NCI-H2227 treated with DMSO at 0.1 percent for 48 hours (cell line): ENCODE data around the gene ARID3A.
A peak's percentile ranks its signal among the peaks of the same experiment; 100 is the strongest.

Experiments used
- DNase-seq: peaks from one replicate; lab custom pipeline; 2025; lab: John Stamatoyannopoulos, UW

ARID3A gene

DNA sequence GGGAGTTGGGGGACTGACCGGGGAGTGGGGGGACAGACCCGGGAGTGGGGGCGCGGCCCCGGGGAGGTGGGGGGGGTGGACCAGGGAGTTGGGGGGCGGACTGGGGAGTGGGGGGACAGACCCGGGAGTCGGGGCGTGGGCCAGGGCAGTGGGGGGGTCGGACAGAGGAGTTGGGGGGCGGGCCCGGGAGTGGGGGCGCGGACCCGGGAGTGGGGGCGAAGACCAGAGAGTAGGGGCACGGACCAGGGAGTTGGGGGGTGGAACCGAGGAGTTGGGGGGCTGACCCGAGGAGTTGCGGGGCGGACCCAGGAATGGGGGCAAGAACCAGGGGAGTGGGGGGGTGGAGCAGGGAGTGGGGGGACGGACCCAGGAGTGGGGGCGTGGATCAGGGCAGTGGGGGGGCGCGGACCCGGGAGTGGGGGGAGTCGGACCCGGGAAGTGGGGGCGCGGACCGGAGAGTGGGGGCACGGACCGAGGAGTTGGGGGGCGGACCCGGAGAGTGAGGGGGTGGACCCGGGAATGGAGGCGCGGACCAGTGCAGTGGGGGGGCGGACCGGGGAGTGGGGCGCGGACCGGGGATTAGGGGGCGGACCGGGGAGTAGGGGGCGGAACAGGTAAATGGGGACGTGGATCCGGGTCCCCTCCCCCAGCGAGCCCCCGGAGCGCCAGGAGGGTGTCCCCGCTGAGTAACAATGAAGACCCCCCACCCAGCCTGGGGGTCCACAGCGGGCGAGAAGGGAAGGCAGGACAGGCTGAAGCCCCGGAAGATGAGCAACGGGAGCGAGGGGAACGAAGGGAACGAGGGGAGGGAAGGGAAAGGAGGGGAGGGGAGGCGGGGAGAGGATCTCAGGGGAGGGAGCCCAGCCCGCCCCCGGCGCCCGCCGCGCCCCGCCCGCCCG, 13.4 kb upstream of the ARID3A start:
- no peak for DNase-seq

DNA sequence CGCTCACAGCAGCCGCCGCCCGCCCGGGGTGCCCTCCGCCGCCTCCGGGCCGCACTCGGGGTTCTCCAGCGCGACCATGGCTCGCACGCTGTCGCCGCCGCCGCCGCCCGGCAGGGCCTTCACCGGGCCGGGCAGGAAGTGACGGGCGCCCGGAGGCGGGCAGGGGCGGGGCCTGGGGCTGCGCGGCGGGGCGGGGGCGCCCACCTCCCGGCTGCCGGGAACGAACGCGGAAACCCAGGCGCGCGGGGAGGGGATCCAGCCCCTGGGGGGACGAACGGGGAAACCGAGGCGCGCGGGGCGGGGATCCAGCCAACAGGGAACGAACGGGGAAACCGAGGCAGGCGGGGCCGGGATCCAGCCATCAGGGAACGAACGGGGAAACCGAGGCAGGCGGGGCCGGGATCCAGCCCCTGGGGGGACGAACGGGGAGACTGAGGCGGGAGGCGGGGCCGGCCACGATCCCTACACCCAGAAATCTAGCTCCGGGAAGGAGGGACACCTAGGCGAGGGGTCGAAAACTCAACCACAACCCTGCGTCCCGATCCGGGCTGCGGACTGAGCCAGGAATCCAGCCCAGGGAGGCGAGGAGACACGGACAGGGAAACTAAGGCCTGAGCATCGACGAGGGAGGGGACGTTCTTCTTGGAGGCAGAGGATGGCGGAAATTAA, 12.6 kb upstream of the ARID3A start, which contains the start of gene R3HDM4:
R3HDM4 (minus strand) TSS at position 140 of the 669 bp plus-strand sequence; CDS start at position 78, 62 bp downstream.
- DNase-seq = peak; percentile 17

DNA sequence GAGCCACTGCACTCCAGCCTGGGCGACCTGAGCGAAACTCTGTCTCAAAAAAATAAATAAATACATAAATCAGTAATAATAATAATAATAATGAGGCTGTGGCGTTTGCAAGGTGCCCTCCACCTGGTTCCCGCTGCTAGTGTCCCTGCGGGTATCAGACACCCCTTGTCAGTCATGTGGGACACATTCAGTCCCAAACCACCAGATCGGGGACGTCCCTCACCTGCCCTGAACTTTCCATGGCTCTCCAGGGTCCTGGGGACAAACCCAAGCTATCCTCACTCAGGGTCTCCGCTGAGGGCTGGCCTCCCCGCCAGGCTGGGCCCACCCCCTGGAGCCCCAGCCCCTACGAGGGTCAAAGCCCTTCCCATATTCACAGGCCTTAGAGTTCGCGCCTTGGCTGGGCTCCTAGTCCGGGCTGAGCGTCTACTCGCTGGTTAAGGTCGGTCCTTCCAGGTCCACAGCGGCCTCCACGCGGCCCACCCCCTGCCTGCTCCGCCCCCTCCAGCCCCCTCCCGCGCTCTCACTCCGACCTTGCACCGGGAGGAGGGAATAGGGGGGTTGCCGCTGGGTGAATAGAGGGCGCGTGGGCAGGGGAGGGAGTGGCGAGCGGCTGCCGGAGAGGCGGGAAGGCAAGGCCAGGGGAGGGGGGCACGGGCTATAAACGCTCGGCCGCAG, 9.1 kb upstream of the ARID3A start:
- no peak for DNase-seq

DNA sequence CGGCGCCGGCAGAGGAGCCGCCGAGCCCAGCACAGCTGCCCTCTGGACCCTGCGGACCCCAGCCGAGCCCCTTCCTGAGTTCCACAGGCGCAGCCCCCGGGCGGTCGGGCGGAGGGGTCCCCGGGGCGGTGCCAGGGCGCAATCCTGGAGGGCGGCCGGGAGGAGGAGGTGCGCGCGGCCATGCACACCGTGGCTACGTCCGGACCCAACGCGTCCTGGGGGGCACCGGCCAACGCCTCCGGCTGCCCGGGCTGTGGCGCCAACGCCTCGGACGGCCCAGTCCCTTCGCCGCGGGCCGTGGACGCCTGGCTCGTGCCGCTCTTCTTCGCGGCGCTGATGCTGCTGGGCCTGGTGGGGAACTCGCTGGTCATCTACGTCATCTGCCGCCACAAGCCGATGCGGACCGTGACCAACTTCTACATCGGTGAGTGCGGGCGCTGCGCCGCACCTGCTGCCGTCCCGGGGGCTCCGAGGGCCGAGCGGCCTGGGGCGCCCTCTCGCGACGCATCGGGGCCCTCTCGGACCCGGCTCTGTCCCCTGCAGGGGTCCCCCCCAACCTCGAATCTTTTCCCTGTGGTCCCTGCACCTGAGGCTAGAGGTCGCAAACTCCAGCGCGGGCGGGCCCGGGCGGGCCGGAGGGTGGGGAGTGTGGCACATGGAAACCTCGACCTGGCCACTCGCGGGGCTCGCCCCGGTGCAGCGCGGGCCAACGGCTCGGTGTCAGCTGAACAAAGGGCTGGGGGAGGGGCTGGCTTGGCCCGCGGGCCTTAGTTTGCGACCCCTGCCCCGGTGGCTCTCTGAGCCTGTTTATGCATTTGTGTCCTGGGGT, 8.3 kb upstream of the ARID3A start, which contains the start of gene KISS1R:
KISS1R (plus strand) TSS at position 11 of the 829 bp plus-strand sequence; CDS start at position 181, 170 bp downstream.
- no peak for DNase-seq

DNA sequence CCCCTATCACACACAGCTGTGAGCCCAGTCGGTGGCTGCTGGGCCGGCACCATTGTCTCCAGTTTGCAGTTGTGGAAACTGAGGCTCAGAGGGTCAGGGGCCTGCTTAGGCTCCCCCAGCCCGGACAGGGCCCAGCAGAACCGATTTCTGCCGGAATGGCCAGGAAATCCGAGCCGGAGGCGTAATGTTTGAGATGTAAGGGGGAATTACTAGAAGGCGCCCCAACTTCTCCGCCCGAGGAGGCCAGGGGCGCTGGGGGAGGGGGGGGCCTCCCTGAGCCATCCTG, 7.7 kb upstream of the ARID3A start:
- DNase-seq = no peak

DNA sequence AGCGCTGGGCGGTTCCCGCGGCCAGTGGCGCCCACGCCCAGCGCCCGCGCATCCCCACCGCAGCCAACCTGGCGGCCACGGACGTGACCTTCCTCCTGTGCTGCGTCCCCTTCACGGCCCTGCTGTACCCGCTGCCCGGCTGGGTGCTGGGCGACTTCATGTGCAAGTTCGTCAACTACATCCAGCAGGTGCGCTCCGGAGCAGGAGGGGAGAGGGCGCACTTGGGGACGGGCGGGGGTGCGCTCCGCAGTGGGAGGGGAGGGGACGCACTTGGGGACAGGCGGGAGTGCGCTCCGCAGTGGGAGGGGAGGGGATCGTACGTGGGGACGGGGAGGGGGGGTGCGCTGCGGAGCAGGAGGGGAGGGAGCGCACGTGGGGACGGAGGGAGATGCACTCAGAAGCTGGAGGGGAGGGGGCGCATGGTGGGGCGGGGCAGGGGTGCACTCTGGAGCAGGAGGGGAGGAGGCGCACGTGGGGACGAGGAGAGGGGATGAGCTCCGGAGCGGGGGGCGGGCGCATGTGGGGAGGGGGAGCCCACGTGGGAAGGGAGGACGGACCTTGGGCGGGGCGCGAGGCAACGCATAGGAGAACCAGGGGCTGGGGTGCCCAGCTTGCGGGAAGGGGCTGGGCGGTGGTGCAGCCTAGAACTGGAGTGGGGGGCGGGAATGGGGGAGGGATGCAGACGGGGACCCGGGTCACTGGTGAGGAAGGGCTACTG, 7.2 kb upstream of the ARID3A start:
- peak; percentile 20 for DNase-seq

DNA sequence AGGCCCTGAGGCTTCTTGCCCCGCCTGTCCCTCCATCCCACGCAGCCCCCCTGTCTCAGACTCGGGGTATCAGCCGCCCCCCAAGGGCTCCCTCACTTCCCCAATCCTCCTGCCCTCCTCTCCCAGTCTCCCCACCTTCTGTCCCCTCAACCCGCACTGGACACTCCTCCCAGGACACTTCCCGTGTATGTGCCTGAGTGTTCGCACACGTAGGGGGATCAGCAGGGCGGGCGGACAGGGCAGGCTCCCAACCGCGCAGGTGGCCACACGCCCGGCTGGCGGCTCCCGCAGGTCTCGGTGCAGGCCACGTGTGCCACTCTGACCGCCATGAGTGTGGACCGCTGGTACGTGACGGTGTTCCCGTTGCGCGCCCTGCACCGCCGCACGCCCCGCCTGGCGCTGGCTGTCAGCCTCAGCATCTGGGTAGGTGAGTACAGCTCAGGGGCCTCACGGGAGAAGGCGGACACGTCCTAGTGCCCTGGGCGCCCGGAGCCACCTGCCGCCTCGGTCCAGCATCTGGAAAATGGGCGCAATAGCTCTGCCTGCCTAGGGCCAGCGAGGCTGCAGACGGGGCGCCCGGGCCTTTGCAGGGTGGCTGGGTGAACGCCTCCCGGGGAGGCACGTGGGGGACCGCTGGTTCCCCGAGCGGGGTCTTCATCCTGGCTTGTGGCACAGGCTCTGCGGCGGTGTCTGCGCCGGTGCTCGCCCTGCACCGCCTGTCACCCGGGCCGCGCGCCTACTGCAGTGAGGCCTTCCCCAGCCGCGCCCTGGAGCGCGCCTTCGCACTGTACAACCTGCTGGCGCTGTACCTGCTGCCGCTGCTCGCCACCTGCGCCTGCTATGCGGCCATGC, 6.4 kb upstream of the ARID3A start:
- no peak for DNase-seq

DNA sequence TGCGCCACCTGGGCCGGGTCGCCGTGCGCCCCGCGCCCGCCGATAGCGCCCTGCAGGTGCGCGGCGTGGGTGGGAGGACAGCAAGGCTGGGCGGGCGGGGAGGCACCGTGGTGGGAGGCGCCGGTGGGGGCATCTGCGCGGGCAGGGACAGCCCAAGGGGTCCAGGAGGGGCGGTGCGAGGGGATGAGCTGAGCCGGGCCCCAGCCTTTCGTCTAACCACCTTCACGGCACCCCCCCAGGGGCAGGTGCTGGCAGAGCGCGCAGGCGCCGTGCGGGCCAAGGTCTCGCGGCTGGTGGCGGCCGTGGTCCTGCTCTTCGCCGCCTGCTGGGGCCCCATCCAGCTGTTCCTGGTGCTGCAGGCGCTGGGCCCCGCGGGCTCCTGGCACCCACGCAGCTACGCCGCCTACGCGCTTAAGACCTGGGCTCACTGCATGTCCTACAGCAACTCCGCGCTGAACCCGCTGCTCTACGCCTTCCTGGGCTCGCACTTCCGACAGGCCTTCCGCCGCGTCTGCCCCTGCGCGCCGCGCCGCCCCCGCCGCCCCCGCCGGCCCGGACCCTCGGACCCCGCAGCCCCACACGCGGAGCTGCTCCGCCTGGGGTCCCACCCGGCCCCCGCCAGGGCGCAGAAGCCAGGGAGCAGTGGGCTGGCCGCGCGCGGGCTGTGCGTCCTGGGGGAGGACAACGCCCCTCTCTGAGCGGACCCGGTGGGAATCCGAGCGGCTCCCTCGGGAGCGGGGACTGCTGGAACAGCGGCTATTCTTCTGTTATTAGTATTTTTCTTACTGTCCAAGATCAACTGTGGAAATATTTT, 5.6 kb upstream of the ARID3A start:
- no peak for DNase-seq

DNA sequence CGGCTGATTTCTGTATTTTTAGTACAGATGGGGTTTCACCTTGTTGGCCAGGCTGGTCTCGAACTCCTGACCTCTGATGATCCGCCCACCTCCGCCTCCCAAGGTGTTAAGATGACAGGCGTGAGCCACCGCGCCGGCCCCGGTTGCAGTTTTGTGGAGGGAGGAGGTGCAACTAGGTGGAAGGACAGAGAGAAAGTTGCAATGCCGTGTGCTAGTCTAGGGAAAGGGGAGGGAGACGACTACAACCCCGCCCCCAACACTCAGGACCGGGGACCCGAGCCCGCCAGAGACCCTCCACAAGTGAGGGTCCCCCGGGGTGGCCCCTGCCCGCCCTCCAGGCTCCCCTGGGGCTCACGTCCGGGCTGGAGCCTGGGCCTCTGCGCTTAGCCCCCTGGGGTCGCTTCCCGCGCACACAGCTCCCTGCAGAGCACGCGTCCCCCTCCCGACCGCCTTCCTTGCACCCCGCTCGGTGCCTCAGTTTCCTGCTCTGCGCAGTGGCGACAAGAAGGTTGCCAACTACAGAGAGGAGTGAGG, 1.2 kb upstream of the ARID3A start:
- DNase-seq = no peak

DNA sequence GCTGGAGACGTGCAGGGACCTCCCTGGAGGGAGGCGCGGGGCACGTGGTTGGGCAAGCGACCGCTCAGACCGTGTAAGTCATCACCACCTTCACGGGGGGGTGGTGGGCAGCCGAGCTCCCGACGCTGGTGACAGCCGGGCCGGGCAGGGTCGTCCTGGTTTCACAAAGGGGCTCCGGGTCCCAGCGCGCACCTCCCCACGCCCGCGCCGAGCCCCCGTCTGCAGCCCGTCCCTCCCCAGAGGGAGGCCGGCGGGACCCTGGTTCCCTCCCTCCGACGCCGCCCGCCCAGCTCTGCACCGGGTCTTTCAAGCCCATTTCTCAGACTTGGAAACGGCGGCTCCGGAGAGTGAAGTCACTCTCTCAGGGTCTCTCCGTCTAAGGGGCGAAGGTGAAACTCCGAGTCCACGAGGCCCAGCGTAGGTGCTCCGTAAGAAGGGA, 729 bp upstream of the ARID3A start:
- no peak for DNase-seq

DNA sequence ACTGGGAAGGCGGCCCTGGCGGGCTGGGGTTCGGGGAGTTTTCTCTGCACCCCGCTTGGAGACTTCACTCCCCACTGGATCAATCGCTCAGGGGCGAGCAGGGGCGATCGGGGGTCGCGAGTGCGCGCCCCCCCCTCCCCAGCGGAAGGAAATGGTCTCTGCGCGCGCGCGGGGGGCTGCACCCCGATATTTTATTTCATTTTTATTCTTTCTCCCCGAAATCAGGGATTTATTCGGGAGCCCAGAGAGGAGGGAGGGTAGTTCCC, 421 bp downstream of the ARID3A start:
- no peak for DNase-seq

DNA sequence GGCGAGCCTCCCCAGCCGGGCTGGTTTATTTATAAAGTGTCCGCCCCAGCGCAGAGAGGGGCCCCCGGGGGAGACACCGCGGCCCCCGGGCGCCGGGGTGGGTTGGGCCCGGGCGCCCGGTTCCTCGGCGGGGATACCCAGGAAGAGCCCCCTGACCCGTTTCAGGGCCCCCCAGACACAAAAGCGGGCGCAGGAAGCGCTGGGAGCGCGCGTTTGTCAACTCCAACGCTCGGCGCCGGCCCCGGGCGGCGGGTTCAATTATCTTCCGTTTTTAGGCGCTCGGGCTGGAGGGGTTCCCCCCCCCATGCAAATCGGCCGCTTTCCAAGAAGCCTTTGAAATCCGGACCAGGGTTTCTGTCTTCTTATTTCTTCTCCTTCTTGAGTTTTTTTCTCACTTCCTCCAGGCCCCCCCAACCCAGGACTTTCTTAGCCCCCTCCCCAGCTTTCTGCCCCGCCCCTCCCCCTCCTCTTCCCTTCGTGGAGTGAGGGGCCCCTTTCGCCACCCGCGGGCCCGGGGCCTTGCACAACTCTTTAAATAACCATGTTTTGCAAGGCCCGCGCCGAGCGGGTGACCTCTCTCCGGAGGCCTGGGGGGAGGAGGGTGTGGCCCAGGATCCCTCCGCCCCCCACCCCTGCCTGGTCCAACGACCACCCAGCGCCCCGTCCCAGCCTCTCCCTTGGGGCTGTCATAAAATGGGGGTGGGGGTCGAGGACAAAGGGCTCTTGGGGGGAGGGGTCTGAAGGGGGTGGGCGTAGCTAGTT, 935 bp downstream of the ARID3A start:
- no peak for DNase-seq

DNA sequence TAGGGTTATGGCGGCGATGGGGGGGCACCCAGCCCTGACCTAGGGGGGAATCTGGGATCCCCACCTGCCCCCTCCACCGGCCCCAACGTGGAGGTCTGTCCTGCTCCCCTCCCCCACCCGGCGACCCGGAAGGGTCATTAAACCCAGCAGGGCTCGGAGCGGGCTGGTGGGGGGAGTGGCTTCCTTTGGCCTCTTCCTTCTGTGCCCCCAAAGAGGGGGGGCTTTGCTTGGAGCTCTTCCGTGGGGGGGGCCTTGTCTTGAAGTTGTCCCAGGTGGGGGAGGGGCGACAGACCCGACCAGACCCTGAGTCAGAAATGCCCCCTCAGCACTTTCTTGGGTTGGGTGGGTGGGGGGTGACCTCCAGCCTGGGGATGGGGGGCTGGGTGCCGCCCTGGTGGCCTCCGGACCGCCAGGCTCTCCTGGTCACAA, 1.5 kb downstream of the ARID3A start:
- DNase-seq = no peak

DNA sequence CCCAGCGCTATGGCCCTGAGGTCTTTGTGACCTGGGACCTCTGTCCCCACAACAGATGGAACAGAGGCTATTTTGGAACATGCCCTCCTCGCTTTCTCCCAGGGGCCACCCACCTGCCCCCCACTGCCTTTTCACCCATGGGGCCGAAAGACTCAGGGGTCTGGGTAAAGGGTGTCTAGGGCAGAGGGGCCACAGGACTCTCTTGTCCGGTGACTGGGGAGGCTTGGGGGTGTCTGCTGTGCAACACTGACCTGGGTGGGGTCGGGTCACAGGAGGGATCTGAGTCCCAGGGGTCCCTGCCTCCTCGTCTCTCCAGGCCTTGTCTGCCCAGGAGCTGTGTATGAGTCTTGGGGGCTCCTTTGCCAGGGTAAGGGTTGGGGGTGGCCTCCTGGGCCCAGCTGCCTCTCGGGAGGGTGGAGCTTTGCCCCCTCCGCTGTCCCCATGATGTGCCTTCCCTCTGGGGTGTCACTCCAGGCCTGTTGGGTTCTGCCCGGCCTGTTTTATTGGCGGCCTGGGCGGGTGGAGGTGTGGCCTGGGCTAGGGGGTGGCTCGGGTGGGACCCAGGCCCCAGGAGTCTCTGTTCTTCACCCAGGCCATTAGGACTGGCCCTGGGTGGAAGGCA, 2.1 kb downstream of the ARID3A start:
- DNase-seq = no peak

DNA sequence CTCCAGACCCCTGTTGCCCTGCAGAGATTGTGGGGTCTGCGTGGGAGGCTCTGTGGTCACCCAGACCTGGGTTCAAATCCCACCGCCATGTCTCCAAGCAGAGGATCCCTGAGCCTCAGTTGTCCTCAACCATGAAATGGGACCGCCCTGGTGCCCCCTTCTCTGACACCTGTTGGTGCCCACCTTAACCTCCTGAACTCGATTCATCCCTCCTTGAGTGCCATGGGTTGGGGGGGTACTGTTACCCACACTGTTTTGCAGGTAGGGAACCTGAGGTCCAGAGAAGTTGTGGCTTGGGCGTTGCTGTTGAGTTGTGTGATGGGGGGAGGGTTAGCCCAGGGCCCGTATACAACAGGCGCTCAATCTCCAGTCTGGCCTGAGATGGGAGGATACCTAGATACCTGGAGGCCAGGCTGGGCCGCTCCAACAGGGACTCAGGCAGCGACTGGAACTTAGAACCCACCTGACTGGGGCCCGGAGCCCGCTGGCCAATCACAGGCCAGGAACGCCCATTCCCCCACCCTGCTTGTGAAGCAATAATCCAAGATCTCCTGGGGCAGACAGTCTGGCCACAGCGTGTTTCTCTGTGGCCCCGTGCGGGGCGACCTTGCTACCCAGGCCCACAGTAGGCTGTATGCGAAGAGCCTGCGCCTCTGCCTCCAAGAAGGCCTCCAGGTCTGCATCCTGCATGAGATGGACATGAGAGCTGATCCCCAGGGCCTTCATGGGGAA, 2.8 kb downstream of the ARID3A start:
- no peak for DNase-seq

DNA sequence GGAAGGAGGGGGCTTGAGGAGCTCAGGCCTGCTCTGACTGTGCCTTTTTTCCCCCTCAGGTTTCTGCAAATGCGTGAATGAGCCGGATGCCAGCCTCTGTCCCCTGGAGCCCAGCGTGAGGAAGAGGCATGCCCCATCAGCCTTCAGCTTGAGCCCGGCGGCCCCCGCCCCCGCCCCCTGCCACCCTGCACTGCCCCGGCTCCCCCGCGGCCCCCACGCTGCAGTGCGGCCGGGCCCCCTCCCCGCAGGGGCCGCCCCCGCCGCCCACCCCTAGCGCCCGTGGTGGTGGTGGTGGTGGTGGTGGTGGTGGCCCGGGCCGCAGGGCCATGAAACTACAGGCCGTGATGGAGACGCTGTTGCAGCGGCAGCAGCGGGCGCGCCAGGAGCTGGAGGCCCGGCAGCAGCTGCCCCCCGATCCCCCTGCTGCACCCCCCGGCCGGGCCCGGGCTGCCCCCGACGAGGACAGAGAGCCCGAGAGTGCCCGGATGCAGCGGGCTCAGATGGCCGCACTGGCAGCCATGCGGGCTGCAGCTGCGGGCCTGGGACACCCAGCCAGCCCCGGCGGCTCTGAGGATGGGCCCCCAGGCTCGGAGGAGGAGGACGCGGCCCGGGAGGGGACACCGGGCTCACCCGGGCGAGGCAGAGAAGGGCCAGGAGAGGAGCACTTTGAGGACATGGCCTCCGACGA, 3.5 kb downstream of the ARID3A start:
- no peak for DNase-seq

DNA sequence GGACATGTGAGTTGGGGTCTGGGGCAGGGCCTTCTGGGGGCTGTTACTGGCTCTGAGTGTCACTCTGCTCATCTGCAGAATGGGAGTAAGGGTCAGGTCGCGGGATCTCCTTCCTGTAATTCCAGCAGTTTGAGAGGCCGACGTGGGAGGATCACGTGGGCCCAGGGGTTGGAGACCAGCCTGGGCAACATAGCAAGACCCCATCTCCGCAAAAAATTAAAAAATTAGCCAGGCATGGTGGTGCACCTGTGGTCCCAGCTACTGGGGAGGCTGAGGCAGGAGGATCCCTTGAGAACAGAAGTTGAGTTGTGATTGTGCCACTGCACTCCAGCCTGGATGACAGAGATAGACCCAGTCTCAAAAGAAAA, 4.0 kb downstream of the ARID3A start:
- DNase-seq = no peak
